HepG2 (cell line): Measurements from ENCODE around the gene DNAI2. TPM values are rescaled to one million over a fixed set of nuclear protein-coding genes. Genes with fewer than 3 reads are reported as not detected.

Source experiments
- ARID2 ChIP-seq: sonication (generic); formaldehyde crosslinking; IDR thresholded peaks from 2 replicates; pipeline ENCODE4 v1.8.1; 2022; ENCODE audit warnings: mild to moderate bottlenecking, missing genetic modification reagents, borderline replicate concordance
- MAZ ChIP-seq, 2 experiments: sonication (generic) in 1 of 2; formaldehyde crosslinking in 1 of 2; IDR thresholded peaks; 2 replicates each; pipeline versions ENCODE4 v1.5.0 to v1.6.1; 2012 to 2020; ENCODE audit warnings: low read depth in 2 of 2, mild to moderate bottlenecking in 2 of 2, borderline replicate concordance in 1 of 2, improper control_type of control experiment in 1 of 2, low read length in 1 of 2, missing genetic modification reagents in 1 of 2, moderate library complexity in 1 of 2
- ZKSCAN8 ChIP-seq: IDR thresholded peaks from 2 replicates; pipeline ENCODE4 v1.6.1; 2016; ENCODE audit warnings: borderline replicate concordance, missing genetic modification reagents, missing compliant biosample characterization
- ZNF501 ChIP-seq: sonication (generic); formaldehyde crosslinking; IDR thresholded peaks from 2 replicates; pipeline ENCODE4 v1.5.1; 2020; ENCODE audit warnings: mild to moderate bottlenecking, moderate library complexity, missing genetic modification reagents
- polyA plus RNA-seq, 8 experiments: library from polyadenylated mRNA; depleted of rRNA in 3 of 8; stranded (reverse) in 7 of 8; unstranded in 1 of 8; fragments of >200 nt; fragmentation: Illumina TruSeq in 4 of 8; extraction: Trizol in 4 of 8; gene quantifications; 2 replicates each; pipeline versions ENCODE4 v1.2.1 to v1.2.3, GENCODE V29; 2011 to 2016; ENCODE audit warnings: low read depth in 4 of 8, missing spikeins in 1 of 8, mixed read lengths in 1 of 8; ENCODE audit not compliant: insufficient read depth in 1 of 8
- total RNA-seq, 5 experiments: library from RNA; depleted of rRNA; stranded (reverse); fragments of >200 nt; fragmentation: Illumina TruSeq; extraction: Trizol; gene quantifications; 2 replicates each; pipeline ENCODE4 v1.2.3, GENCODE V29; 2016; ENCODE audit warnings: low read depth in 1 of 5
- TF ChIP-seq, protein P1 (sequence below): sonication (generic); formaldehyde crosslinking; IDR thresholded peaks from 2 replicates; pipeline ENCODE4 v1.5.0; 2020; ENCODE audit warnings: missing genetic modification reagents
- TF ChIP-seq, protein P2 (sequence below): sonication (generic); formaldehyde crosslinking; IDR thresholded peaks from 2 replicates; pipeline ENCODE4 v1.4.0; 2020; ENCODE audit warnings: missing genetic modification reagents, borderline replicate concordance
- TF ChIP-seq, protein P3 (sequence below): sonication (generic); formaldehyde crosslinking; conservative IDR thresholded peaks from 2 replicates; pipeline ENCODE4 v1.4.0; 2020; ENCODE audit warnings: missing genetic modification reagents

Gene DNAI2
- total and polyA plus RNA-seq, 2 of the 13 experiments (the other 11 are each of a cell fraction or from before 2014, with no cell fraction given): not detected

DNA sequence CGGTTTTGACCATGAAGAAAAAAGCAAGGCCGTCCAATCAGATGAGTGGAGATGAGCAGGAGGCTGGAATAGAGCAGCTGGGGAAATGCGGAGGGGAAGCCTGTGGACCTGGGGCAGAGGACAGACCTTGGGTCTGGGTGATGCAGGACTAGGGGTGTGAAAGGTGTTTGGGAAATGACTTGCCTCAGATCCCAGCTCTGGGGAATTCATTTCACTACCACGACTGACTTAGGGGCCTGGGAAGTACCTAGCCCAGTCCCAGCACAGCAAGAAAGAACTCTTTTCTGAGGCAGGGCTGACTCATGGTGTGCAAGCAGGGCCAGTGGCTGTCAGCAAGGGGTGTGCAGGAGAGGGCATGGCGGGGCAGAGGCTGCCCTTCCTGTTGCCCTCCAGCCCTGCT lies 14.8 kb downstream of the DNAI2 start (continued):
- TF ChIP-seq, protein P1, sequence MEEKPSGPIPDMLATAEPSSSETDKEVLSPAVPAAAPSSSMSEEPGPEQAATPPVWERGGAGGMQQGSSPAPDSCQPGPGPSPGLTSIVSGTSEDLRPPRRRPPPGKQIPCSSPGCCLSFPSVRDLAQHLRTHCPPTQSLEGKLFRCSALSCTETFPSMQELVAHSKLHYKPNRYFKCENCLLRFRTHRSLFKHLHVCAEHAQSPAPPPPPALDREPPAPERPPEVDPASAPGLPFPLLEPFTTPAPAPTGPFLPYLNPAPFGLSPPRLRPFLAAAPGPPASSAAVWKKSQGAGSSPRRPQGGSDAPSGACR (CRISPR knock-in tag): no peak
- TF ChIP-seq, protein P2, sequence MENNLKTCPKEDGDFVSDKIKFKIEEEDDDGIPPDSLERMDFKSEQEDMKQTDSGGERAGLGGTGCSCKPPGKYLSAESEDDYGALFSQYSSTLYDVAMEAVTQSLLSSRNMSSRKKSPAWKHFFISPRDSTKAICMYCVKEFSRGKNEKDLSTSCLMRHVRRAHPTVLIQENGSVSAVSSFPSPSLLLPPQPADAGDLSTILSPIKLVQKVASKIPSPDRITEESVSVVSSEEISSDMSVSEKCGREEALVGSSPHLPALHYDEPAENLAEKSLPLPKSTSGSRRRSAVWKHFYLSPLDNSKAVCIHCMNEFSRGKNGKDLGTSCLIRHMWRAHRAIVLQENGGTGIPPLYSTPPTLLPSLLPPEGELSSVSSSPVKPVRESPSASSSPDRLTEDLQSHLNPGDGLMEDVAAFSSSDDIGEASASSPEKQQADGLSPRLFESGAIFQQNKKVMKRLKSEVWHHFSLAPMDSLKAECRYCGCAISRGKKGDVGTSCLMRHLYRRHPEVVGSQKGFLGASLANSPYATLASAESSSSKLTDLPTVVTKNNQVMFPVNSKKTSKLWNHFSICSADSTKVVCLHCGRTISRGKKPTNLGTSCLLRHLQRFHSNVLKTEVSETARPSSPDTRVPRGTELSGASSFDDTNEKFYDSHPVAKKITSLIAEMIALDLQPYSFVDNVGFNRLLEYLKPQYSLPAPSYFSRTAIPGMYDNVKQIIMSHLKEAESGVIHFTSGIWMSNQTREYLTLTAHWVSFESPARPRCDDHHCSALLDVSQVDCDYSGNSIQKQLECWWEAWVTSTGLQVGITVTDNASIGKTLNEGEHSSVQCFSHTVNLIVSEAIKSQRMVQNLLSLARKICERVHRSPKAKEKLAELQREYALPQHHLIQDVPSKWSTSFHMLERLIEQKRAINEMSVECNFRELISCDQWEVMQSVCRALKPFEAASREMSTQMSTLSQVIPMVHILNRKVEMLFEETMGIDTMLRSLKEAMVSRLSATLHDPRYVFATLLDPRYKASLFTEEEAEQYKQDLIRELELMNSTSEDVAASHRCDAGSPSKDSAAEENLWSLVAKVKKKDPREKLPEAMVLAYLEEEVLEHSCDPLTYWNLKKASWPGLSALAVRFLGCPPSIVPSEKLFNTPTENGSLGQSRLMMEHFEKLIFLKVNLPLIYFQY: no peak
- TF ChIP-seq, protein P3, sequence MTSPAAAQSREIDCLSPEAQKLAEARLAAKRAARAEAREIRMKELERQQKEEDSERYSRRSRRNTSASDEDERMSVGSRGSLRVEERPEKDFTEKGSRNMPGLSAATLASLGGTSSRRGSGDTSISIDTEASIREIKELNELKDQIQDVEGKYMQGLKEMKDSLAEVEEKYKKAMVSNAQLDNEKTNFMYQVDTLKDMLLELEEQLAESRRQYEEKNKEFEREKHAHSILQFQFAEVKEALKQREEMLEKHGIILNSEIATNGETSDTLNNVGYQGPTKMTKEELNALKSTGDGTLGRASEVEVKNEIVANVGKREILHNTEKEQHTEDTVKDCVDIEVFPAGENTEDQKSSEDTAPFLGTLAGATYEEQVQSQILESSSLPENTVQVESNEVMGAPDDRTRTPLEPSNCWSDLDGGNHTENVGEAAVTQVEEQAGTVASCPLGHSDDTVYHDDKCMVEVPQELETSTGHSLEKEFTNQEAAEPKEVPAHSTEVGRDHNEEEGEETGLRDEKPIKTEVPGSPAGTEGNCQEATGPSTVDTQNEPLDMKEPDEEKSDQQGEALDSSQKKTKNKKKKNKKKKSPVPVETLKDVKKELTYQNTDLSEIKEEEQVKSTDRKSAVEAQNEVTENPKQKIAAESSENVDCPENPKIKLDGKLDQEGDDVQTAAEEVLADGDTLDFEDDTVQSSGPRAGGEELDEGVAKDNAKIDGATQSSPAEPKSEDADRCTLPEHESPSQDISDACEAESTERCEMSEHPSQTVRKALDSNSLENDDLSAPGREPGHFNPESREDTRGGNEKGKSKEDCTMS: no peak
- TF ChIP-seq ZNF501 (CRISPR knock-in tag) (no peak), ZKSCAN8 (CRISPR knock-in tag) (no peak), ARID2 (CRISPR knock-in tag) (no peak), MAZ (IDR thresholded peaks at IDR 0.05; ENCODE audit: borderline replicate concordance, low read depth, low read length) (no peak), MAZ (CRISPR knock-in tag; IDR thresholded peaks at IDR 0.05; ENCODE audit: low read depth) (no peak)
